Neural crest cell (in vitro differentiated cells): ENCODE measurements around the gene PSTK. TPM values are rescaled to one million over a fixed set of nuclear protein-coding genes. Genes with fewer than 3 reads are reported as not detected.

ENCODE experiments used
- DNase-seq: peaks from one replicate; pipeline ENCODE4 v3.0.0; 2021; ENCODE audit warnings: low read depth, mixed read lengths, low spot score
- H3K27ac Mint-ChIP-seq: one replicate; pipeline ENCODE4 v1.8.0; 2021; ENCODE audit warnings: mild to moderate bottlenecking, mixed read lengths; ENCODE audit not compliant: unreplicated experiment
- H3K27me3 Mint-ChIP-seq: 2 replicates; pipeline ENCODE4 v1.8.0; 2021; ENCODE audit warnings: low read depth, mild to moderate bottlenecking, mixed read lengths
- H3K36me3 Mint-ChIP-seq: 2 replicates; pipeline ENCODE4 v1.8.0; 2021; ENCODE audit warnings: low read depth, mild to moderate bottlenecking, mixed read lengths
- H3K4me1 Mint-ChIP-seq: 2 replicates; pipeline ENCODE4 v1.8.0; 2021; ENCODE audit warnings: mixed read lengths
- H3K4me3 Mint-ChIP-seq: one replicate; pipeline ENCODE4 v1.8.0; 2021; ENCODE audit warnings: mild to moderate bottlenecking, mixed read lengths
- H3K9me3 Mint-ChIP-seq: 2 replicates; pipeline ENCODE4 v1.8.0; 2021; ENCODE audit warnings: mixed read lengths
- CTCF ChIP-seq: fragments of 200-600 bp; sonication (generic); conservative IDR thresholded peaks from 2 replicates; pipeline ENCODE4 v1.5.0; 2021; ENCODE audit warnings: antibody characterized with exemption, mild to moderate bottlenecking
- total RNA-seq: library from RNA; stranded (reverse); gene quantifications from 2 replicates; pipeline ENCODE4 v1.2.1, GENCODE V29; 2021

Gene PSTK
- total RNA-seq, 1 donor from 2014 or later, result 5.8 TPM

DNA sequence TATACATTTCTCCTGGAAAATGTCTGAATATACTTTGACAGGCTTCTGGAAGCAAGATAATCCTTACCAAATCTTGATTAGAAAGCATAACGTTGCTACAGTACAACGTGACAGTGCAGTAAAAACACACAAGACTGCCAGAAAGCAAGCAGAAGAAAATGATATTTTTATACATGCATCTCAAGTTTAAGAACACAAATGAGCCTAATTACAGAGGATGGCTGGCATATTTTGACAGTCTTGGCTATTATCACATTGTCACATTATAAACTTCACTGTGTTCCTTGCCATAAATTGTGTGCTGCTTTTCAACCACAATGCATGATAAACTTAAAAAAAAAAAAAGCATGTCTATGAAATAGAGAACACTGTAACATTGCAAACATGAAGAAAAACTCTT lies 24.1 kb downstream of the PSTK start:
- Mint-ChIP-seq H3K36me3 (no peaks in the 10 kb centered on the region), H3K4me3 (no peak overlapping the region), H3K9me3 (no peaks in the 10 kb centered on the region), H3K27me3 (no peaks in the 10 kb centered on the region), H3K4me1 (peaks cover 32% of the 10 kb centered on the region), H3K27ac (no peak overlapping the region)
- DNase-seq, result no peak
- TF ChIP-seq CTCF, result no peak

DNA sequence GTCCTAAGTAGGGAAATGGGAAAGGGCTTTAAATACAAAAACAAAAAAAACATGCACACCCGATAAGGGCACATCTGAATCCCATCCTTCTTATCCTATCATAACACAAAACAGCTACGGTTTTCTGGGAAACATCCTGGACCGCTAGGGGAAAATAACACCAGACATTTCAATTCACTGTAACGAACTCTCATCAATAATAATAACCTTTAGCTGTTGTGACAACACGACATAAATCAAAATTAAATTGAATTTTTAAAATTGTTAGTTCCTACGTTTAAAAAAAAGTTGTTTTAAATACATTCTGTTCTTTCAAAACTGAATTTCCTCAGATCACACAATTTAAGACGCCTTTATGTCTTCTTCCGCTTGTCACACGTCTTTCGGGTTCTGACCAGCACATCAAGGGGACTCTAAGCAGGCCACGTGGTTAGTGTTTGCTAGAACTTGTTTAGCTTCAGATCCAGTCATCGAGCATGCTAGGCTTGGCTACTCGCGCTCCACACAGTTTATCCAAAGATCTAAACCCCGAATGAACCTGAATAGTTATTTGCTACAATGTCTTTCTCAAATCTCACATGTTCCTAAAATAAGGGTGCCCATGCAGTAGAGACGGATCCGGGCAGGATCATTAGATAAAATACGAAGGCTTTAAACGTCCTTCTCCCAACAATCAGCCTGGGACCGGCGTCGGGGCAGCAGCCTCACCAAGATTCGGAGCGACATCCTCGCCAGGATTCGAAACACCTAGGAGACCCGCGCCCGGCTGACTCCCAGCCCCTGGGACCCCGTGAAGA lies 27.6 kb downstream of the PSTK start:
- Mint-ChIP-seq H3K36me3 (peaks cover 4% of the 10 kb centered on the region), H3K9me3 (no peaks in the 10 kb centered on the region), H3K4me1 (peaks cover 41% of the 10 kb centered on the region), H3K27ac (peak overlapping the region; percentile 79), H3K4me3 (peak overlapping the region; percentile 98), H3K27me3 (no peaks in the 10 kb centered on the region)
- no peak for DNase-seq
- TF ChIP-seq CTCF, result peak; percentile 16

DNA sequence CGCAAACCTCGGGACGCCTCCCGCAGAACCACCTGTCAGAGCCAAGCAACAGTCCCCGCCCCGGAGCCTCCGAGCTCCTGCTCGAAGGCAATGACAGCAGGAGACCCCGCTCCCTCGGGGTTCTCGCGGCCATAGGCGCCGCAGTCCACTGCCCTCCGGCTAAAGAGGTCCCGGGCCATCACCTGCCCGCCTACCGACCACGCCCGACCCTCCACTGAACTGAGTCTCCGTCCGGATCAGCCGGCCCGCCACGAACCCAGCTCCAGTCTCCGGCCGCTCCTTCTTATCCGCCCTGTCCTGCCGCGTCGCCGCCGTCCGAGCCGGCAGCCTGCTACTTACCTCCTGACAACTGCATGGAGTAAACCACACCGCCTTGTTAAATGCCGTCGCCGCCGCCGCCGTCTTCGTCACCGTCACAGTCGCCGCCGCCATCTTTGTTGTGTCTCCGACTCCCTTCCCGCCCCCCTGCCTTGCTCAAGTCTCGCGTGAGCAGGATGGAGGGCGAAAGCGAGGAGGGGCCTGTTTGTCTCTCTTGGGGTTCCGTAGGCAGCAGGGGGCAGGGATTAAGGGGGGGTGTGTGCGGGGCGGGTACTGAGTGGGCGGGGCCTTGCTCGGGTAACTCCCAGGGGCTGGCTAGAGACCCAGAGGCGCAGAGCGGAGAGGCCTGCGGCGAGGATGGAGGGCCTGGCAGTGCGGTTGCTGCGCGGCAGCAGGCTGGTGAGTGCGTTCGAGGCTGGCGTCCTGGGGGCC lies 28.3 kb downstream of the PSTK start, which contains the start of the genes ACADSB and IKZF5:
Gene ACADSB, plus strand, starts transcription at position 652 of the 750 bp plus-strand sequence. Its CDS starts 24 bp downstream, at position 676.
Gene IKZF5, minus strand, starts transcription at position 441 of the 750 bp plus-strand sequence. CDS start 10,170 bp downstream, outside the sequence.
- H3K36me3 Mint-ChIP-seq, result peaks cover 4% of the 10 kb centered on the region
- H3K9me3 Mint-ChIP-seq, result no peaks in the 10 kb centered on the region
- no peaks in the 10 kb centered on the region for H3K27me3 Mint-ChIP-seq
- H3K4me1 Mint-ChIP-seq, result peaks cover 41% of the 10 kb centered on the region
- peak; percentile 90 for DNase-seq
- peak within 1 kb of the TSS; percentile 99 for H3K27ac Mint-ChIP-seq
- peak within 1 kb of the TSS; percentile 98 for H3K4me3 Mint-ChIP-seq
- no peak for TF ChIP-seq CTCF

- no peak for TF ChIP-seq CTCF
- Mint-ChIP-seq H3K9me3 (no peaks in the 10 kb centered on the region), H3K27ac (peak overlapping the region; percentile 10), H3K4me3 (peak overlapping the region; percentile 98), H3K27me3 (no peaks in the 10 kb centered on the region), H3K36me3 (peaks cover 4% of the 10 kb centered on the region), H3K4me1 (peaks cover 41% of the 10 kb centered on the region)
- peak; percentile 4 for DNase-seq
Measured at GRCh38 chr10:123009105-123009820, 29.1 kb downstream of the PSTK start.

DNA sequence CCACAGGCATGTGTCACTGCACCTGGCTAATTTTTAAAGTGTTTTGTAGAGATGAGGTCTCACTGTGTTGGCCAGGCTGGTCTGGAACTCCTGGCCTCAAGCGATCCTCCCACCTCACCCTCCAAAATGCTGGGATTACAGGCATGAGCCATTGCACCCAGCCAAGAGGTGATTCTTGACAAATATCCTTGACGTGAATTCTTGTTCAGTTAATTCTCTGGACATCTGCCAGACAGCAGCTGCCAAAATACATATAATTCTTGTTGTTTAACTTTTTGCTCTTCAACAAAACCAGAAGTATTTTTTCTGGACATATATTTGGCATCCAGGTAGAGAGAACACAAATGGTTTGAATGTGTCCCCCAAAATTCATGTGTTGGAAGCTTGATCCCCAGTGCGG lies 31.8 kb downstream of the PSTK start:
- peak overlapping the region; percentile 15 for H3K4me3 Mint-ChIP-seq
- no peak for DNase-seq
- H3K9me3 Mint-ChIP-seq, result no peaks in the 10 kb centered on the region
- no peak overlapping the region for H3K27ac Mint-ChIP-seq
- no peaks in the 10 kb centered on the region for H3K27me3 Mint-ChIP-seq
- TF ChIP-seq CTCF, result no peak
- H3K4me1 Mint-ChIP-seq, result peaks cover 34% of the 10 kb centered on the region
- peaks cover 7% of the 10 kb centered on the region for H3K36me3 Mint-ChIP-seq
